GM18873 (cell line): ENCODE results near the gene FGF12.
A peak's percentile ranks its signal among the peaks of the same experiment; 100 is the strongest.

Experiments used
- ATAC-seq: cut with Tn5 transposase; IDR thresholded peaks from one replicate; pipeline ENCODE4 v1.9.1; 2021; ENCODE audit warnings: mild to moderate bottlenecking, moderate library complexity, moderate number of reproducible peaks; ENCODE audit not compliant: unreplicated experiment, low FRiP score

FGF12 gene

DNA sequence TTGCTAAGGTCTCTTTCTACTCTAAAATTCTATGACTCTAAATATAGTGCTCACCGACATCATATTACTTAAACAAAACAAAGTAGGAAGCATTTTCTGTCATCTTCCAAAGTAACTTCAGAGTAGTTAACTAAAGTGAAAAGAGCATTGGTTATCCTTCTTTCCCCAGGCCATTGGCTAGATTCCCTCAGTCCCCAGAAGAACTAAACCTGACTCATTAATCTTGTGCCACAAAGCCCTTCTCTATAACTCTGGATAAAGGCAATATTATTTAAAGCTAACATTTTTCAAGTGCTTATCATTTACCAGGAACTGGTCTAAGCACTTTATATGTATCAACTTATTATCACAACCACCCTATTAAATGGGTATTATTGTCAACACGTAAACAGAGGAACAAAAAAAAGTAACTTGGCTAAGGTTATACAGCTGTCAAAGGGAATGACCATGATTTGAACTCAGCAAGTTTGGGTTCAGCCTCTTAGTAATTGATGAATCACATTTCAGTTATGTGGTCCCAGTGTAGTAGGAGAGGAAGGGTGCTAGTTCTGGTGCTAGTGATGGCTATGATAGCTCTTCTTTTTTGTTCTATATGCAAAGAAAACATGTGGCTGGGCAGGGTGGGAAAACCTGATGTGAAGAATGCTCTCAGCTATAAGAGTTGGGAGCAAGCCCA is 304.9 kb downstream of the FGF12 start:
- ATAC-seq: no peak

GRCh38 chr3:192419312-192419711 is 308.0 kb downstream of the FGF12 start:
- ATAC-seq: no peak

DNA sequence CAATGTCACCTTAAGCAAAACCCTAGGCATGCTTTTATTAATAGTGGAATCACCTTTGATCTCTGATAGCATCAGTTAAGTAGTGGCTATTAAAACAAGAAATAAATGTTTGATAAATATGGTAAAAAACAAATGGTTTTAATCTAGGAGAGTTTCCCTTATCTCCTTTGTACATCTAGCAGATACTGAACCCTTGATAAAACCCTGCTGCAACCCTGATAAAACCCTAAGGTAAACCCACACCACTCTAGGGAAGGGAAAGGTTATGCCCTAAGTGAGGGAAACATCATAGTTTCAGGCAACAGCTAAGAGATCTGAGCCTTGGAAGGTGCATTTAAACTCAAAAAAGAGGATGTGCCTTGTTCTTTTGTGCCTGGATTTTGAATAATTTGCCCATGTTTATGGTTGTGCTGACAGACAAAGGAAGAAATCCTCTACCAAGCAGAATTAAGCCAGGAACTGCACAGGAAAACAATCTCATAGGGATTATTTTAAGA is 309.7 kb downstream of the FGF12 start:
- ATAC-seq: no peak

DNA sequence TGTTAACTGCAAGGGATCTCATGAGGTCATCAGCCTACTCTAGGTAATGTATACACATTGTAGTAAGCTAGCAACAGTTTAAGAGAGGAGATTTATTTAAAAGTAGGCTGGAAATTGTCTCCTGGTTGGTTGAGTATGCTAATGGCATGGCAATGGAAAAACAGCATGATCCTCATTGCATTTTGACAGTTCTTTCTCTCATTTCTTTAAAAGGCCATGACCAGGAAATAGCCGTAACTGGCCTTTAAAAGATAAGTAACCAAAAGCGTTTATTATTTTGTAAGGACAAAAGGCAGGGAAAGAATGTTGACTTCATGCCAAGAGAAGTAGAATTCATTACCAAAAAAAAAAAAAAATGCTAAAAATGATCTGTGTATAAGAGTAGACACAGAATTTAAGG is 310.3 kb downstream of the FGF12 start:
- ATAC-seq: no peak

- no peak for ATAC-seq
Measured at GRCh38 chr3:192413461-192413860, 313.9 kb downstream of the FGF12 start.

- no peak for ATAC-seq
Measured at GRCh38 chr3:192410684-192410960, 316.7 kb downstream of the FGF12 start.

- peak; percentile 9 for ATAC-seq
Measured at GRCh38 chr3:192409838-192410683, 317.3 kb downstream of the FGF12 start.

GRCh38 chr3:192409201-192409837 is 318.0 kb downstream of the FGF12 start:
- peak; percentile 68 for ATAC-seq

GRCh38 chr3:192408647-192409200 is 318.6 kb downstream of the FGF12 start:
- no peak for ATAC-seq

DNA sequence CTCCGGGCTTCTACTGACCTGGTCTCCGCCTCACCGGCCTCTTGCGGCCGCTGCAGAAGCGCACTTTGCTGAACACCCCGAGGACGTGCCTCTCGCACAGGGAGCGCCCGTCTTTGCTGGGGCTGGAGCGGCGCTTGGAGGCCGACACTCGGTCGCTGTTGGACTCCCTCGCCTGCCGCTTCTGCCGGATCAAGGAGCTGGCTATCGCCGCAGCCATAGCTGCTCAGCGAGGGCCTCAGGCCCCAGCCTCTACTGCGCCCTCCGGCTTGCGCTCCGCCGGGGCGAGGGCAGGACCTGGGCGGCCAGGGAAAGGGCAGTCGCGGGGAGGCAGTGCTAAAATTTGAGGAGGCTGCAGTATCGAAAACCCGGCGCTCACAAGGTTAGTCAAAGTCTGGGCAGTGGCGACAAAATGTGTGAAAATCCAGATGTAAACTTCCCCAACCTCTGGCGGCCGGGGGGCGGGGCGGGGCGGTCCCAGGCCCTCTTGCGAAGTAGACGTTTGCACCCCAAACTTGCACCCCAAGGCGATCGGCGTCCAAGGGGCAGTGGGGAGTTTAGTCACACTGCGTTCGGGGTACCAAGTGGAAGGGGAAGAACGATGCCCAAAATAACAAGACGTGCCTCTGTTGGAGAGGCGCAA is 319.2 kb downstream of the FGF12 start:
- ATAC-seq: no peak

DNA sequence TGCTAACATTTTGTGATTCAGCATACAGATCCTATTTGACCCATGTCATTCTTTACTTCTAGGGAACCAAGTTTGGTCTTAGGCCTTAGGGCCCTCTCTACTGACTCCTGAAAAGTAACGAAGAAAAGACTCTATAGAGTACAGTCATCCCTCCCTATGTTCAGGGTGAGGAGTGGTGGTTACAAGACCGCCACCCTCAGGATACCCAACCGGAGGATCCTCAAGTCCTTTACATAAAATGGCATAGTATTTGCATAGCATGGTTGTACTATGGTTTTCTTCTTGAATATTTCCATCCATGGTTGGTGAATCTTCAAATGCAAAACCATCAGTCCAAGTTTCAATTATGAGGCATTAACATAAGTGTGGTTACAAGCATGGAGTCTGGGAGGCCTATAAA is 327.6 kb downstream of the FGF12 start:
- ATAC-seq: no peak

GRCh38 chr3:192397012-192397411 is 330.3 kb downstream of the FGF12 start:
- ATAC-seq: no peak

DNA sequence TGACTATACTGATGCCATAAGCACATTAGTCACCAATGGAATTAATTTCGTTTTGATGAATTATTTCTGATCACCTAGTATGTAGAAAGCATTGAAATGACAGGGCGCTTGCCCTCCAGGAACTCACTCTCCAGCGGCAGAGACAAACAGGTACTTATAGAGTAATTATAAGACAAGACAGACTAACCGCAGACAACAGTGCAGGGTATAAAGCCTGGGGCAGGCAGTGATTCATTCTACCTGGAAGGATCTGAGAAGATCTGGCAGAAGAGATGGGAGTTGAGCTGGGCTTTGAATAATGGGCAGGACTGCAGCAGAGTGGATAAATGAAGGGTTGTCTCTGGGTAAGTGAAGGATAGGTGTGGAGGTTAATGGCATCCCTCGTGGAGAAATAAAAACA is 331.8 kb downstream of the FGF12 start:
- ATAC-seq: no peak

- ATAC-seq: no peak
Measured at GRCh38 chr3:192392986-192393385, 334.4 kb downstream of the FGF12 start.

DNA sequence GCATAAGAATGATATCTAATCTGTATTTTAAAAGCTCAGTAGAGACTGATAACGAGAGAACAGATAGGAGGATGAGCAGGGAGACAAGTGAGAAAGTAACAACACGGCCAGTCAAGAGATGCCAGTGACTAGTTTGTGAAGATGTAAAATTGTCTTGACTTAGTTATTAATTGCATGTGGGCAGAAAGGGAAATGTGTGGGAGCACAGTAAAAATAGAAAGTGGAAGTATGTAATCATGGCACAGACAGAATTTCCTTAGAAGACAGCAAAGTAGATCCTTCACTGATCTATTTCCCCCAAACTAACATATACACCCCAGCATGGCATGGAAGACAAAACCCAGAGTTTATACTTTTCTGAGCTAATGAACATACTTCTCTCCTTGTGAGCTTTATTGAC is 344.5 kb downstream of the FGF12 start:
- no peak for ATAC-seq

- ATAC-seq: no peak
Measured at GRCh38 chr3:192373586-192373985, 353.8 kb downstream of the FGF12 start.

DNA sequence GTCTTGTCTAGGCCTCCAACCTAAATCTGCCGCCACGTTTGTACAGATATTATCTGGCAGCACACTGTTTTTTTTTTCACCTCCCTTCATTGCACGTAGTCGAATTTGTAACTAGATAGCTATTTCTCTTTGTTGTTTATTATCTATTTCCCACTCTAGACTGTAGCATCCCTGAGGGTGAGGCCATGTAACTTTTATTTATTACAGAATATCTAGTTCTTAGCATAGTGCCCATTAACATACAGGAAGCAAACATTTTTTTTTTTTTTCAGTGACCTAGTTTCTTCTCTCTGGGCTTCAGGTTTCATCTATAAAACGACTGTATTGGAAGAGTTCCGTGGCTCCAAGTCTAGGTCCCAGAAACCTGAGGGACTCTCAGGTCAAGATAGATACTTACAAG is 354.3 kb downstream of the FGF12 start:
- no peak for ATAC-seq

DNA sequence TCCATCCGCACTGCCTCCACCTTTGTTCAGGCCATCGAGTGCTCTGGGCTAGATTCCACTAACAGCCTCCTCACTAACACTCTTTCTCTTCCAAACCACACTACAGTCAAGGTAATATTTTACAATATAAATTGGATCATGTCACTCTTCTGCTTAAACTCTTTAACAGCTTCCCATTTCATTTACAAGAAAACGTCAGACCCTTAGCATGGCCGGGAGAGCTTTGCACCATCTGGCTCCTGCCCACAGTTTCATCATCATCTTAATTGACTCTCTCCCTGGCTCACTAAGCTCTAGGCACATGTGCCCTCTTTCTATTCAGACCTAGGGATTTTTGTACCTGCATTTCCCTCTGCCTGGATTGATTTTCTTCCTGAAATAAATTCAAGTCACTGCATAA is 354.7 kb downstream of the FGF12 start:
- ATAC-seq: no peak

- ATAC-seq: no peak
Measured at GRCh38 chr3:192371870-192372400, 355.4 kb downstream of the FGF12 start.

DNA sequence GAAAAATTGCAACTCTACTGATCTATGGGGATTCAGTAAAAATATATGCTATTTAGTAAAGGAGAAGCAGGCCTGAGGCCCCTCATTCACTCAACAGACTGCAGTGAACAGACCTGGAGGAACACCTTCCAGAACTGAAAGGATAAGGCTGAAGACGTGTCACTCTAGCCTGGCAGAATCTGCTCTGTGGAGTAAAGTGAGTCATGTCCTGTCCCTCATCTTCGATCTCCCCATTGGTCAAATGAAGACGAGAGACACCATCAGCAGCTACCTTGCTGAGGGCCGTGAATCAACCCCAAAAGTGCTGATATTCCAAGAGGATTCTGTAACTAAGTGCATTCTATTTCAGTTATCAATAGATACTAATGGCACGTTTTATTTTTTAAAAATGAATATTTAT is 359.7 kb downstream of the FGF12 start:
- ATAC-seq: no peak

DNA sequence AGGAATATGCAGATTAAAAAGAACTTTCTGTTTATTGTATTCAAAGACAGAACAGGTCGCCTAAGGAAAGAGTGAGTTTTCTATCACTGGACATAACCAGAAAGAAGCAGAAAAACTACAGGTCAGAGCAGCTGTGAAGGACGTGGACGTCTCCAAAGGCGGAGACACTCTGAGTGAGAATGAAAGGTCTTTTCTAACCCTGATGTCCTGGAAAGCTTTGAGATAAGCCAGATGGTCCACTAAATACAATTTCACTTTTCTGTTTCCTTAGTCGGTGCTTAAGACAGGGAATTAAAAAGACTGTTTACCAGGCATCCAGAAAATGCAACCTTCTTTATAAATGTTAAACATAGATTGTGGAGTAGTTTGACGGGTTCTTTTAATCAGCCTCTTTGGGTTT is 360.4 kb downstream of the FGF12 start:
- no peak for ATAC-seq
